Peyer's patch (tissue), 4 donors: ENCODE data around the gene PRKAR1B. TPM values are rescaled to one million over a fixed set of nuclear protein-coding genes. Genes with fewer than 3 reads are reported as not detected.
A peak's percentile ranks its signal among the peaks of the same experiment; 100 is the strongest.

Source experiments
- DNase-seq, 3 donors: peaks; one replicate each; pipeline ENCODE4 v3.0.0-alpha.2; 2017 to 2019
- H3K27ac ChIP-seq, 4 donors: fragments of 200-600 bp; sonication (generic); one replicate each; pipeline ENCODE4 v1.5.1; 2016 to 2019
- H3K27me3 ChIP-seq, 2 donors: fragments of 200-600 bp; sonication (generic); one replicate each; pipeline ENCODE4 v1.5.1; 2019
- H3K36me3 ChIP-seq, 3 donors: fragments of 200-600 bp; sonication (generic); one replicate each; pipeline ENCODE4 v1.5.1; 2016 to 2019
- H3K4me1 ChIP-seq, 4 donors: fragments of 200-600 bp; sonication (generic); one replicate each; pipeline ENCODE4 v1.5.1; 2016 to 2019
- H3K4me3 ChIP-seq, 4 donors: fragments of 200-600 bp; sonication (generic); 1 replicate in 3 of 4; 2 replicates in 1 of 4; pipeline ENCODE4 v1.5.1; 2016 to 2019; ENCODE audit warnings: mild to moderate bottlenecking in 1 of 4
- H3K9me3 ChIP-seq, 4 donors: fragments of 200-600 bp; sonication (generic); one replicate each; pipeline ENCODE4 v1.5.1; 2016 to 2019; ENCODE audit warnings: mild to moderate bottlenecking in 1 of 4
- POLR2A ChIP-seq, 2 donors: fragments of 450-650 bp; IDR thresholded peaks; one replicate each; pipeline ENCODE4 v1.5.1; 2017; ENCODE audit warnings: antibody characterized with exemption in 2 of 2, mild to moderate bottlenecking in 2 of 2, moderate library complexity in 2 of 2
- total RNA-seq, 4 donors: library from RNA; depleted of rRNA; stranded (reverse); fragments of >200 nt; gene quantifications; one replicate each; pipeline ENCODE4 v1.1.0, GENCODE V29; 2016
- TF ChIP-seq, protein P1 (sequence below), 6 experiments: fragments of 450-650 bp in 4 of 6; fragments of 200-600 bp in 2 of 6; sonication (generic) in 1 of 6; IDR thresholded peaks; one replicate each; pipeline ENCODE4 v1.5.1; 2017 to 2019; ENCODE audit warnings: antibody characterized with exemption in 6 of 6, mild to moderate bottlenecking in 3 of 6, moderate library complexity in 1 of 6

Gene PRKAR1B
- total RNA-seq, 4 donors from 2014 or later, result 13.0 to 42.9 (median 17.0) TPM

DNA sequence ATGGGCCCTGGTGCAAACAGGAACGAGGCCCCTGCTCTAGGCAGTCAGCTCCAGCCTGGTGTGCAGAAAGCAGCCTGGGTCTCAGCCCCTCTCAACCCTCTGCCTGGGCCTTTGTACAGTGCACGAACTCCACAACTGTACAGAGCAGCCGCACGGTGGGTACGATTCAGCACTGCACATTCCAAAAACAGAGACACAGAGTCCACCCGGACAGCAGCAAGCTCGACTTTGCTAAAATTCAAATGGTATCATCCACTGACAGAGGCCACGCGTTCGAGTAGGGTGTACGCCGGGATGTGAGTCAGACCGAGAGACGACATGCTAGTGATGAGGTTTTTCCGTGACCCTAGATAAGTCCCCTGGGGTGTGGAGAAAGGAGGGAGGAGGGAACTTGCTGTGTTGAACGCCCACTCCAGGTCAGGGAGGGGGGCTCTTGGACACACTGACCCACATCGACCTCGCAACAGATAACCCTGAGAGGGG is 141.8 kb downstream of the PRKAR1B start:
- no peak for TF ChIP-seq POLR2A (IDR thresholded peaks at IDR 0.05)
- TF ChIP-seq, protein P1, sequence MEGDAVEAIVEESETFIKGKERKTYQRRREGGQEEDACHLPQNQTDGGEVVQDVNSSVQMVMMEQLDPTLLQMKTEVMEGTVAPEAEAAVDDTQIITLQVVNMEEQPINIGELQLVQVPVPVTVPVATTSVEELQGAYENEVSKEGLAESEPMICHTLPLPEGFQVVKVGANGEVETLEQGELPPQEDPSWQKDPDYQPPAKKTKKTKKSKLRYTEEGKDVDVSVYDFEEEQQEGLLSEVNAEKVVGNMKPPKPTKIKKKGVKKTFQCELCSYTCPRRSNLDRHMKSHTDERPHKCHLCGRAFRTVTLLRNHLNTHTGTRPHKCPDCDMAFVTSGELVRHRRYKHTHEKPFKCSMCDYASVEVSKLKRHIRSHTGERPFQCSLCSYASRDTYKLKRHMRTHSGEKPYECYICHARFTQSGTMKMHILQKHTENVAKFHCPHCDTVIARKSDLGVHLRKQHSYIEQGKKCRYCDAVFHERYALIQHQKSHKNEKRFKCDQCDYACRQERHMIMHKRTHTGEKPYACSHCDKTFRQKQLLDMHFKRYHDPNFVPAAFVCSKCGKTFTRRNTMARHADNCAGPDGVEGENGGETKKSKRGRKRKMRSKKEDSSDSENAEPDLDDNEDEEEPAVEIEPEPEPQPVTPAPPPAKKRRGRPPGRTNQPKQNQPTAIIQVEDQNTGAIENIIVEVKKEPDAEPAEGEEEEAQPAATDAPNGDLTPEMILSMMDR (IDR thresholded peaks at IDR 0.05), result no peak

DNA sequence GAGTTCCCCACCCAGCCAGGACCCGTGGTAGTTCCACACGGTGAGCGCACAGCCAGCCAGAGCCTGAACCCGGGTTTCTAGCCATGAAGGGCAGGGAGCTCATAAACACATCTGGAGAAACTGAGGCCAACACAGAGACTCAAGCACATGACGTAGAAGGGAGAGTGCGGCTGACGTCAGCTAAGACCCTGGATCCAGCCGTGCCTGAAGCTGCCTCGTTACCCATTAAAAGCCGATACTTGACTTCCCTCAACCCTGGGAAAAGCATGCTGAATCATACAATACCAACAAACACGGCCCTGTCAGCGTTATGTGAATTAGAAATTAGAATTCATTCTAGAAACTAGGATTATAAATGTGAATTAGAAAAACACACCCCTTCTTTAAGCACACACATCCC is 142.3 kb downstream of the PRKAR1B start:
- no peak overlapping the region for H3K27ac ChIP-seq

More for the DNA sequence above, 141.8 kb downstream of the PRKAR1B start:
- Histone ChIP-seq H3K27ac (no peak overlapping the region), H3K9me3 (peaks cover 0 to 3% (median 0%) of the 10 kb centered on the region in 4 donors), H3K4me1 (no peaks in the 10 kb centered on the region), H3K4me3 (no peak overlapping the region), H3K27me3 (no peaks in the 10 kb centered on the region), H3K36me3 (peaks cover 0 to 10% (median 0%) of the 10 kb centered on the region in 3 donors)
- DNase-seq, result no peak

DNA sequence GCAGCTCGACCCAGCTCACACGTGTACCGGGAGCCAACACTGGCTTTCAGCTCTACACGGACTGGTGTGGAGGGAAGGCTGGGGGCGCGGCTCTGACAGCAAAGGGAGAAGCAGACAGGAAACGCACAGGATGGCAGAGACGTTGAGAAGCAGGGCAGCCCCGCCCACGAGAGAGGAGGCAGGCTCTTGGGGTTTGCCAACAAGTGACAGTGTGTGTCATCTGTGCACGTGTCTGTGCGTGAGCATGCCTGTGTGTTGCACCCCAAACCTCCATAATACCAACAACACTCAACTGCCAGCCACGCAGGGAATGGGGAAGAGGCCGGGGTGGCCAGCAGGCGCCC is 143.0 kb downstream of the PRKAR1B start:
- peak overlapping the region in 1 of 4 donors; percentile 57 for H3K27ac ChIP-seq
- peak in 2 of 3 donors; percentile 81 to 82 for DNase-seq
- no peak for TF ChIP-seq POLR2A (IDR thresholded peaks at IDR 0.05)
- TF ChIP-seq, protein P1 (IDR thresholded peaks at IDR 0.05), result no peak
- peak overlapping the region; percentile 6 to 30 (median 15) for H3K4me3 ChIP-seq
- H3K27me3 ChIP-seq, result no peaks in the 10 kb centered on the region
- H3K36me3 ChIP-seq, result peaks cover 0 to 10% (median 0%) of the 10 kb centered on the region in 3 donors
- peaks cover 0 to 3% (median 0%) of the 10 kb centered on the region in 4 donors for H3K9me3 ChIP-seq
- H3K4me1 ChIP-seq, result no peaks in the 10 kb centered on the region

More for the DNA sequence above, 142.3 kb downstream of the PRKAR1B start:
- Histone ChIP-seq H3K27me3 (no peaks in the 10 kb centered on the region), H3K9me3 (peaks cover 0 to 3% (median 0%) of the 10 kb centered on the region in 4 donors), H3K4me1 (no peaks in the 10 kb centered on the region), H3K36me3 (peaks cover 0 to 10% (median 0%) of the 10 kb centered on the region in 3 donors), H3K4me3 (no peak overlapping the region)
- TF ChIP-seq, protein P1 (IDR thresholded peaks at IDR 0.05), result no peak
- TF ChIP-seq POLR2A (IDR thresholded peaks at IDR 0.05), result no peak
- DNase-seq, result no peak

DNA sequence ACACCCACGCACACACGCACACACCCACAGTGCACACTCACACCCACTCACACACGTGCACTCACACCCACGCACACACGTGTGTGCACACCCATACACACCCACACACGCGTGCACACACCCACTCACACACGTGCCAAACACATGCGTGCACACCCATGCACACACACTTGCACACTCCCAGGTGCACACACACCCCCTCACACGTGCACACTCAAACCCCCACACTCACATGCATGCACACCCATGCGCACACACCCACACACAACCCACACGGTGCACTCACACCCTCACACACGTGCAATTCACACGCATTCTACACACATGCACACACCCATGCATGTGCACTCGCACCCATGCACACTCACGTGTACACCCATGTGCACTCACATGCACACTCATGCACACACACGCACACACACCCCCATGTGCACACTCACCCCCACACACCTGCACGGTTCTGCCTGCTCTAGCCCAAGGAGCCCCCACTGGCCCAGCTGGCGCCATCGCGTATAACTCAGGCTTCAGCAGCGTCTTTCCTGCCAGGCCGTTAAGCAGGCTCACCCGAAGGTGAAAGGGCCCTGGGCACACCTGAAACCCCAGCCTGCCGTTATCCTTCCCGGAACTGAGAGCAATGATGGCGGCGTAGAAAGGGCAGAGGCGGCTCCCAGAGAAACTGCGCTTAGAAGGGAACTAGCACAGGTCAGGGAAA is 143.5 kb downstream of the PRKAR1B start:
- Histone ChIP-seq H3K4me3 (peak overlapping the region; percentile 6 to 30 (median 15)), H3K27ac (peak overlapping the region in 1 of 4 donors; percentile 57), H3K36me3 (peaks cover 0 to 15% (median 0%) of the 10 kb centered on the region in 3 donors), H3K27me3 (no peaks in the 10 kb centered on the region), H3K9me3 (peaks cover 0 to 3% (median 0%) of the 10 kb centered on the region in 4 donors), H3K4me1 (no peaks in the 10 kb centered on the region)
- TF ChIP-seq POLR2A (IDR thresholded peaks at IDR 0.05), result no peak
- TF ChIP-seq, protein P1 (IDR thresholded peaks at IDR 0.05), result no peak
- no peak for DNase-seq

- Histone ChIP-seq H3K4me3 (no peak overlapping the region), H3K4me1 (no peaks in the 10 kb centered on the region), H3K36me3 (peaks cover 0 to 15% (median 0%) of the 10 kb centered on the region in 3 donors)
These were observed 144.2 kb downstream of the PRKAR1B start for GRCh38 chr7:582931-583330.

More at GRCh38 chr7:582931-583330, 144.2 kb downstream of the PRKAR1B start:
- peaks cover 0 to 3% (median 0%) of the 10 kb centered on the region in 4 donors for H3K9me3 ChIP-seq
- TF ChIP-seq POLR2A (IDR thresholded peaks at IDR 0.05), result no peak
- TF ChIP-seq, protein P1 (IDR thresholded peaks at IDR 0.05), result no peak
- DNase-seq, result no peak
- no peaks in the 10 kb centered on the region for H3K27me3 ChIP-seq
- H3K27ac ChIP-seq, result no peak overlapping the region
